GM19438 (cell line): Measurements from ENCODE around the gene NEDD9.

Source experiments
- ATAC-seq: cut with Tn5 transposase; IDR thresholded peaks from one replicate; pipeline ENCODE4 v1.9.1; 2021; ENCODE audit warnings: low read depth; ENCODE audit not compliant: unreplicated experiment

Gene NEDD9

GRCh38 chr6:11187301-11187700, 45.2 kb downstream of the NEDD9 start:
- no peak for ATAC-seq

GRCh38 chr6:11185204-11185842, 47.1 kb downstream of the NEDD9 start:
- ATAC-seq: no peak

GRCh38 chr6:11183761-11184362, 48.6 kb downstream of the NEDD9 start:
- ATAC-seq: no peak

- no peak for ATAC-seq
Measured at GRCh38 chr6:11181478-11182136, 50.9 kb downstream of the NEDD9 start.

- no peak for ATAC-seq
Measured at GRCh38 chr6:11179419-11180202, 52.9 kb downstream of the NEDD9 start.

GRCh38 chr6:11179088-11179418, 53.4 kb downstream of the NEDD9 start:
- ATAC-seq: no peak

- no peak for ATAC-seq
Measured at GRCh38 chr6:11177271-11177670, 55.2 kb downstream of the NEDD9 start.

- no peak for ATAC-seq
Measured at GRCh38 chr6:11174242-11174611, 58.2 kb downstream of the NEDD9 start.

- ATAC-seq: no peak
Measured at GRCh38 chr6:11172501-11173327, 59.8 kb downstream of the NEDD9 start.

- ATAC-seq: no peak
Measured at GRCh38 chr6:11171952-11172351, 60.5 kb downstream of the NEDD9 start.

GRCh38 chr6:11168091-11168635, 64.3 kb downstream of the NEDD9 start:
- ATAC-seq: no peak

- ATAC-seq: no peak
Measured at GRCh38 chr6:11166948-11167347, 65.5 kb downstream of the NEDD9 start.

GRCh38 chr6:11164717-11165646, 67.5 kb downstream of the NEDD9 start:
- ATAC-seq: no peak

- ATAC-seq: peak; percentile 86
Measured at GRCh38 chr6:11163932-11164331, 68.5 kb downstream of the NEDD9 start.

GRCh38 chr6:11162262-11162661, 70.2 kb downstream of the NEDD9 start:
- no peak for ATAC-seq

GRCh38 chr6:11161031-11161956, 71.2 kb downstream of the NEDD9 start:
- no peak for ATAC-seq

- no peak for ATAC-seq
Measured at GRCh38 chr6:11160199-11160598, 72.3 kb downstream of the NEDD9 start.

GRCh38 chr6:11155589-11155988, 76.9 kb downstream of the NEDD9 start:
- ATAC-seq: no peak
